GM18511 (cell line): Measurements from ENCODE around the gene PIAS4.

ENCODE experiments used
- ATAC-seq: cut with Tn5 transposase; IDR thresholded peaks from one replicate; pipeline ENCODE4 v1.9.1; 2021; ENCODE audit warnings: mild to moderate bottlenecking, moderate library complexity; ENCODE audit not compliant: unreplicated experiment

The PIAS4 gene

GRCh38 chr19:3977242-3978143 lies 30.0 kb upstream of the PIAS4 start:
- ATAC-seq = no peak

- ATAC-seq = no peak
Measured at GRCh38 chr19:3978145-3978544, 29.4 kb upstream of the PIAS4 start.

GRCh38 chr19:3979289-3979673 lies 28.3 kb upstream of the PIAS4 start:
- ATAC-seq = no peak

GRCh38 chr19:3979674-3980352 lies 27.7 kb upstream of the PIAS4 start:
- ATAC-seq = no peak

- no peak for ATAC-seq
Measured at GRCh38 chr19:3980353-3981251, 26.9 kb upstream of the PIAS4 start.

- ATAC-seq = no peak
Measured at GRCh38 chr19:3981373-3981735, 26.2 kb upstream of the PIAS4 start.

GRCh38 chr19:3981736-3982681 lies 25.5 kb upstream of the PIAS4 start:
- no peak for ATAC-seq

GRCh38 chr19:3982701-3983541 lies 24.6 kb upstream of the PIAS4 start:
- no peak for ATAC-seq

- ATAC-seq = no peak
Measured at GRCh38 chr19:3983542-3983914, 24.0 kb upstream of the PIAS4 start.

GRCh38 chr19:3983936-3984583 lies 23.5 kb upstream of the PIAS4 start:
- ATAC-seq = no peak

- ATAC-seq = no peak
Measured at GRCh38 chr19:3984584-3984907, 23.0 kb upstream of the PIAS4 start.

GRCh38 chr19:3984908-3985642 lies 22.5 kb upstream of the PIAS4 start, which contains the start of gene EEF2:
Gene EEF2 (minus strand): TSS chr19:3985463. CDS start chr19:3985380, 83 bp downstream.
- no peak for ATAC-seq

- ATAC-seq = no peak
Measured at GRCh38 chr19:3985643-3986259, 21.8 kb upstream of the PIAS4 start.

- no peak for ATAC-seq
Measured at GRCh38 chr19:3986260-3987041, 21.1 kb upstream of the PIAS4 start.

GRCh38 chr19:3987619-3988371 lies 19.7 kb upstream of the PIAS4 start:
- ATAC-seq = no peak

- no peak for ATAC-seq
Measured at GRCh38 chr19:3990815-3991117, 16.8 kb upstream of the PIAS4 start.
